Activated CD8-positive, alpha-beta T cell treated with anti-CD3 and anti-CD28 coated beads for 36 hours (primary cell): ENCODE measurements around the gene PRKCG. TPM values are rescaled to one million over a fixed set of nuclear protein-coding genes. Genes with fewer than 3 reads are reported as not detected.

ENCODE experiments used
- ATAC-seq: fragments of 200-7000 bp; cut with Tn5 transposase; one replicate; pipeline ENCODE4 v1.10.0; 2021; ENCODE audit warnings: mild to moderate bottlenecking, moderate library complexity
- CTCF ChIA-PET: fragments of 350-600 bp; sonication (Branson Sonifier 250); formaldehyde crosslinking; loops from one replicate; lab custom pipeline; 2021; ENCODE audit warnings: antibody characterized with exemption; lab: Charles Lee
- POLR2A ChIA-PET: fragments of 350-600 bp; sonication (Branson Sonifier 250); formaldehyde crosslinking; loops from one replicate; lab custom pipeline; 2021; ENCODE audit warnings: antibody characterized with exemption; lab: Charles Lee
- DNase-seq: peaks from one replicate; pipeline ENCODE4 v3.0.0-alpha.2; 2020
- H3K27ac Mint-ChIP-seq: one replicate; pipeline ENCODE4 v1.8.0; 2021; ENCODE audit warnings: mild to moderate bottlenecking, mixed read lengths
- H3K27me3 Mint-ChIP-seq: one replicate; pipeline ENCODE4 v1.8.0; 2021; ENCODE audit warnings: mixed read lengths
- H3K36me3 Mint-ChIP-seq: one replicate; pipeline ENCODE4 v1.8.0; 2021; ENCODE audit warnings: low read depth, mixed read lengths
- H3K4me1 Mint-ChIP-seq: one replicate; pipeline ENCODE4 v1.8.0; 2021; ENCODE audit warnings: low read depth, mixed read lengths
- H3K4me3 Mint-ChIP-seq: one replicate; pipeline ENCODE4 v1.8.0; 2021; ENCODE audit warnings: mild to moderate bottlenecking, moderate library complexity, mixed read lengths
- H3K9me3 Mint-ChIP-seq: one replicate; pipeline ENCODE4 v1.8.0; 2021; ENCODE audit warnings: mixed read lengths
- intact Hi-C: fragments of 100-400 bp; cut with micrococcal nuclease; formaldehyde crosslinking; loops from one replicate; pipeline ENCODE4 v1.10.0; 2022
- total RNA-seq, 2 experiments: library from RNA; stranded (reverse); gene quantifications; one replicate each; pipeline ENCODE4 v1.2.3, GENCODE V29; 2021
- TF ChIP-seq, protein P1 (sequence below): fragments of 200-600 bp; IDR thresholded peaks from one replicate; pipeline ENCODE4 v1.8.0; 2022; ENCODE audit warnings: antibody characterized with exemption, mild to moderate bottlenecking

Gene PRKCG
- total RNA-seq, 2 experiments from 2014 or later: 0.11 TPM; not detected in 1

GRCh38 chr19:53900191-53900860 lies 18.3 kb downstream of the PRKCG start:
- Mint-ChIP-seq H3K9me3 (no peaks in the 10 kb centered on the region), H3K27ac (no peak overlapping the region), H3K27me3 (peaks cover 48% of the 10 kb centered on the region), H3K36me3 (peaks cover 2% of the 10 kb centered on the region), H3K4me1 (no peaks in the 10 kb centered on the region), H3K4me3 (no peak overlapping the region)
- intact Hi-C loops: loop anchor here (10.0 kb wide), 1 partner anchor 56 kb away; no protein-coding TSS in a partner anchor
- CTCF ChIA-PET: no interaction called here
- ATAC-seq: no peak
- POLR2A ChIA-PET: no interaction called here
- no peak for DNase-seq
- TF ChIP-seq, protein P1, sequence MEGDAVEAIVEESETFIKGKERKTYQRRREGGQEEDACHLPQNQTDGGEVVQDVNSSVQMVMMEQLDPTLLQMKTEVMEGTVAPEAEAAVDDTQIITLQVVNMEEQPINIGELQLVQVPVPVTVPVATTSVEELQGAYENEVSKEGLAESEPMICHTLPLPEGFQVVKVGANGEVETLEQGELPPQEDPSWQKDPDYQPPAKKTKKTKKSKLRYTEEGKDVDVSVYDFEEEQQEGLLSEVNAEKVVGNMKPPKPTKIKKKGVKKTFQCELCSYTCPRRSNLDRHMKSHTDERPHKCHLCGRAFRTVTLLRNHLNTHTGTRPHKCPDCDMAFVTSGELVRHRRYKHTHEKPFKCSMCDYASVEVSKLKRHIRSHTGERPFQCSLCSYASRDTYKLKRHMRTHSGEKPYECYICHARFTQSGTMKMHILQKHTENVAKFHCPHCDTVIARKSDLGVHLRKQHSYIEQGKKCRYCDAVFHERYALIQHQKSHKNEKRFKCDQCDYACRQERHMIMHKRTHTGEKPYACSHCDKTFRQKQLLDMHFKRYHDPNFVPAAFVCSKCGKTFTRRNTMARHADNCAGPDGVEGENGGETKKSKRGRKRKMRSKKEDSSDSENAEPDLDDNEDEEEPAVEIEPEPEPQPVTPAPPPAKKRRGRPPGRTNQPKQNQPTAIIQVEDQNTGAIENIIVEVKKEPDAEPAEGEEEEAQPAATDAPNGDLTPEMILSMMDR: no peak

- POLR2A ChIA-PET: interaction anchor here (0.7 kb wide), 1 partner anchor 36 kb away, joined by 3 read pairs; no protein-coding TSS in a partner anchor
- intact Hi-C loops: loop anchor here (10.0 kb wide), 1 partner anchor 58 kb away; no protein-coding TSS in a partner anchor
- Mint-ChIP-seq H3K9me3 (no peaks in the 10 kb centered on the region), H3K27ac (no peak overlapping the region), H3K4me1 (peaks cover 9% of the 10 kb centered on the region), H3K36me3 (peaks cover 2% of the 10 kb centered on the region), H3K27me3 (peaks cover 56% of the 10 kb centered on the region), H3K4me3 (no peak overlapping the region)
- DNase-seq (peak; percentile 39), ATAC-seq (no peak)
- TF ChIP-seq, protein P1: no peak
- CTCF ChIA-PET: interaction anchor here (1.7 kb wide), 1 partner anchor 120 kb away, joined by 7 read pairs; no protein-coding TSS in a partner anchor
Observed at GRCh38 chr19:53903055-53903680, 21.2 kb downstream of the PRKCG start.

DNA sequence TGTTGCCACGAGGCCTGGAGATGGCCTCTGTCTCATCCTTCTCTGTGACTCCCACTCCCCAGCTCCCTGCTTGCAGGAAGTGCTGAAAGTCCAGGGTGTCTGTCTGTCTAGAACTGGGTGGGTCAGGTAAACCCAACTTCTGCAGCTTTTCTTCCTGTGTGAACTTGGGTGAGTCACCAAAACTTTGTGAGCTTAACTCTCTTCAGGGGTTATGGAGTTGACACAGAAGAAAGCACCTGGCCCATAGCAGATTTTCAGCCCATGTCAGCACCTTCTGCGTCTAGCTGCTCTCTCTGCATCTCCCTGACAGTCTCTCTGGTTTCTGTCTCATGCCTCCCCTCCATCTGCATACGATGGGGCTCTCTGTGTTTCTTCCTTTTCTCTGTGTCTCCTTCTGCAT lies 22.9 kb downstream of the PRKCG start:
- ChIA-PET POLR2A (interaction anchor here (0.6 kb wide), 1 partner anchor 51 kb away, joined by 3 read pairs; no protein-coding TSS in a partner anchor), CTCF (interaction anchor here (1.7 kb wide), 1 partner anchor 119 kb away, joined by 7 read pairs; no protein-coding TSS in a partner anchor)
- H3K27me3 Mint-ChIP-seq: peaks cover 58% of the 10 kb centered on the region
- no peak overlapping the region for H3K27ac Mint-ChIP-seq
- intact Hi-C loops: loop anchor here (10.0 kb wide), 1 partner anchor 60 kb away; no protein-coding TSS in a partner anchor
- H3K36me3 Mint-ChIP-seq: peaks cover 2% of the 10 kb centered on the region
- ATAC-seq: no peak
- H3K4me3 Mint-ChIP-seq: no peak overlapping the region
- peaks cover 14% of the 10 kb centered on the region for H3K4me1 Mint-ChIP-seq
- H3K9me3 Mint-ChIP-seq: no peaks in the 10 kb centered on the region
- no peak for DNase-seq
- TF ChIP-seq, protein P1: no peak

GRCh38 chr19:53905787-53906186 lies 23.8 kb downstream of the PRKCG start:
- no peaks in the 10 kb centered on the region for H3K9me3 Mint-ChIP-seq
- H3K36me3 Mint-ChIP-seq: peaks cover 2% of the 10 kb centered on the region
- DNase-seq (no peak), ATAC-seq (no peak)
- no peak overlapping the region for H3K27ac Mint-ChIP-seq
- H3K4me1 Mint-ChIP-seq: peaks cover 14% of the 10 kb centered on the region
- intact Hi-C loops: loop anchor here (10.0 kb wide), 1 partner anchor 61 kb away; no protein-coding TSS in a partner anchor
- CTCF ChIA-PET: no interaction called here
- H3K4me3 Mint-ChIP-seq: no peak overlapping the region
- TF ChIP-seq, protein P1: no peak
- peaks cover 62% of the 10 kb centered on the region for H3K27me3 Mint-ChIP-seq
- POLR2A ChIA-PET: no interaction called here
